T-helper 9 cell (primary cell): ENCODE data around the gene PDE6H.

Experiments
- DNase-seq: peaks from one replicate; pipeline ENCODE4 v3.0.0-alpha.2; 2020
- total RNA-seq, 2 donors: gene quantifications; one replicate each; lab custom pipeline; 2026; lab: John Stamatoyannopoulos, UW

PDE6H gene
- total RNA-seq, result 0 reads per million in 2 donors

GRCh38 chr12:14972816-14973215, at the start of gene PDE6H:
TSS of gene PDE6H (plus strand) at chr12:14973042. CDS start at chr12:14978013, 4,971 bp downstream.
- no peak for DNase-seq

GRCh38 chr12:14923944-14924343, 48.9 kb upstream of the PDE6H start:
- no peak for DNase-seq

- no peak for DNase-seq
Observed at GRCh38 chr12:14924541-14924940, 48.3 kb upstream of the PDE6H start.

- no peak for DNase-seq
Observed at GRCh38 chr12:14927267-14927666, 45.6 kb upstream of the PDE6H start.

DNA sequence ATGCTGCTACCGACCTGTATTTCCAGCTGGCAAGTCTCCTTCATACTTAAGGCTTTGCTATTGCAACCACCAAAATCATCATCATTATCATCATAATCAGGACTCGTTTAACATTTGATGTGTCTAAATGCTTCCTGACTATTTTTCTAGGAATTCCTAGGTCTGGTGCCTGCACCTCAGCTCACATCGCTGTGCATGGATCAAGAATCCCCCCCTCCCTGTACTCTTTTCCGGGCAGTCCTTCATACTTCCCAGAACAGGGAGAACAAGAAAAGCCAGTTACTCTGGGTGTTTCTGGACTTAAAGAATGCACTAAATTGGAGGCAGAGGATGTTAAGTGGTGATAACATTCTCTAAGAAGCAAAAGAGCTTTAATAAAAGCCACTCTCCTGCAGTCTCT, 43.9 kb upstream of the PDE6H start:
- no peak for DNase-seq

GRCh38 chr12:14930299-14930698, 42.5 kb upstream of the PDE6H start:
- no peak for DNase-seq

DNA sequence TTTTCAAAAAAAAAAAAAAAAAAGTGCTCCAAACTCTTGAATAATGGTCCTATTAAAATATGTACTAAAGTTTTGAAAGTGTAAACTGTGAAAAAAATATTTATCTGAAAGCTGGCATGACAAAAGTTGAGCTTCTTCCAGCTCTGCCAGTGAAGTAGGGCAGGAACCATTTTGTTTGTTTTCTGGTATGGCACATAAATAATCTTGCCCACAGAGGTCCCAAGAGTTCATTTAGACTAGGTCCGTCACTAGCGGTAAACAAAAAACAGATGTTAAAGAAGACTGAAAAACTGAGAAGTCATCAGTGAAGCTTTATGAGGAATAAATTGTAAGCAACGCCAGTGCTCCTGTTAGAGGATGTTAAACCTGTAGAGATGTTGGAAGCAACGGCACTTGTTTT, 41.5 kb upstream of the PDE6H start:
- DNase-seq, result no peak

DNA sequence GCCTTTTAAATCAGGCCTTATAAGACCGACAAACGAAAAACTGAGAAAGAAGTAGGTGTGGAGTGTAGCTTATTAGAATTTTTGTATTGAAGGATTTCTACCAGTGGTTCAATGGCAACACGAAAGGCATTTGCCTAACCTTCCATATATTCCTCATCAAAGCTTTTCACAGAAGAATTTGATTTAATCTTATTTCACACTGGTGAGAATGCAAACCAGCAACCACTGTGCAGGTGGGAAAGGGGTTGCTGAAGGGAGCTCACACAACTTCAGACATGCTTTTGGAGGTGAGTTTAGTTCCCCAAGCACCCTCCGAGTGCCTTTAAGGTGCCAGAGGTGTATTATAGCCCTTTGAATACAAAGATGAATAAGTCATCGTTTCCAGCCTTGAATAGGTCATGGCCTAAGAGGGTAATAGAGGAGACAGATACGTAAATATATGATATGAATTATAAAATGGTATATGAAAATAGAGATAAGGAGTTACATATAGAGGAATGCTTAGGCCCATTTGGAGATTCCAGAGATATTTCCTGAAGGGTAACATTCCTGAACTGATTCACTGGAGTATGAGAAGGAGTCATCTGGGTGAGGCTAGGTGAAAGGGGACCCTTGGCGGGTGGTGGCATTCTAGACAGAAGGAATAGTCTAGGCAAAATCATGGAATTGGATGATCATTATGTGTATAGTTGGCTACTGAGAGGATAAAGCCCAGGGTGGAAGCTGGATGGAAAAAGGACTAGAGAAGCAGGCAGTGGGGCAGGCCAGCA, 40.9 kb upstream of the PDE6H start:
- DNase-seq, result no peak

- DNase-seq, result no peak
Observed at GRCh38 chr12:14934511-14934910, 38.3 kb upstream of the PDE6H start.

GRCh38 chr12:14935031-14935430, 37.8 kb upstream of the PDE6H start:
- DNase-seq, result no peak

GRCh38 chr12:14936224-14936861, 36.5 kb upstream of the PDE6H start:
- DNase-seq, result no peak

- DNase-seq, result no peak
Observed at GRCh38 chr12:14937014-14937413, 35.8 kb upstream of the PDE6H start.

DNA sequence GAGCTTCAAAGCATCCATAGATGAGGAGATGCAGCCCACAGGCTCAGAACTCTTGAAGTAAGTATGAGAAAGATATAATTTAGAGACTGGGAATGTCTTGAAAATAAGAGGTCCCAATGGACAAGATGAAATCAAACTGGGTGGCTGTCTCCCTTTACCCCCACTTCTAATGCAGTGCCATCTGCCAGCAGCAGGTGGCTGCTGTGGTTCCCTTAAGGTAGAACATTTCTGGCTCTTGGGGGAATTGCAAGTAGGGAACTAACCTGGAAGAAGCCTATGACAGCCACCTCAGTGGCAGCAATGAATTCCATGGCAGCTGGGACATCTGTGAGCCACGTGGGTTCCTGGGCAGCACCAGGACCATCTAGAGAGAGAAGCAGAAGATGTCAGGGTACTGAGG, 35.2 kb upstream of the PDE6H start:
- DNase-seq, result no peak

DNA sequence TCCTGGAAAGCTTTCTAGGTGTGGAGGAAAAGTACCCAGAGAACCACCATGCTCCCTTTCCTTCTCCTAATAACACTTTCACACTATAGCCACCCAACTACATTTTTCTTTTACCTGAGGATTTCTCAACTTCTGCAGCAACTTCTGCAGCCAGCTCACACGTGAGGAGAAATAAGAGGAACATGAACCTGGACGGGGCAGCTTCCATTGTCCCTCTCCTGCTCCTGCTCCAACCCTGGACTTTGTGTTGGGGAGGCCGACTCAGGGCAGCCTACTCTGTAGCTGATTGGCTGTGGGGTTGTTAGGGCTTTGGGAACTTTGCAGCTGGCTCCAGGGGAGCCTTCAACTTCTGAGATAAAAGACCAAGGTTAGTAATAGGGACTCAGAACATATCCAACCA, 34.5 kb upstream of the PDE6H start, which contains the start of gene ERP27:
TSS of gene ERP27 (minus strand) at position 237 of the 400 bp plus-strand sequence. CDS start at position 208, 29 bp downstream.
- DNase-seq, result no peak

DNA sequence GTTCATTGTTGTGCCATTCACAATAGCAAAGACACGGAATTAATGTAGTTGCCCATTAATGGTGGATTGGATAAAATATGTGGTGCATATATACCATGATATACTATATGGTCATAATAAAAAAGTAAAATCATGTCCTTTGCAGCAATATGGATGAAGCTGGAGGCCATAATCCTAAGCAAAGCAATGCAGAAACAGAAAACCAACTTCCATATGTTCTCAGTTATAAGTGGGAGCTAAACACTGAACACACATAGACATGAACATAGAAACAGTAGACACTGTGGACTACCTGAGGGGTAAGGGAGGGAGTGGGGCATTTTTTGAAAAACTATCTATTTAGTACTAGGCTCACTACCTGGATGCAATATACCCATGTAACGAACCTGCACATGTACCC, 31.5 kb upstream of the PDE6H start:
- no peak for DNase-seq

- DNase-seq, result no peak
Observed at GRCh38 chr12:14942196-14942931, 30.5 kb upstream of the PDE6H start.

- DNase-seq, result no peak
Observed at GRCh38 chr12:14946162-14946561, 26.7 kb upstream of the PDE6H start.

- DNase-seq, result no peak
Observed at GRCh38 chr12:14946861-14947260, 26.0 kb upstream of the PDE6H start.

GRCh38 chr12:14948672-14949071, 24.2 kb upstream of the PDE6H start:
- no peak for DNase-seq

- DNase-seq, result no peak
Observed at GRCh38 chr12:14949631-14950030, 23.2 kb upstream of the PDE6H start.

DNA sequence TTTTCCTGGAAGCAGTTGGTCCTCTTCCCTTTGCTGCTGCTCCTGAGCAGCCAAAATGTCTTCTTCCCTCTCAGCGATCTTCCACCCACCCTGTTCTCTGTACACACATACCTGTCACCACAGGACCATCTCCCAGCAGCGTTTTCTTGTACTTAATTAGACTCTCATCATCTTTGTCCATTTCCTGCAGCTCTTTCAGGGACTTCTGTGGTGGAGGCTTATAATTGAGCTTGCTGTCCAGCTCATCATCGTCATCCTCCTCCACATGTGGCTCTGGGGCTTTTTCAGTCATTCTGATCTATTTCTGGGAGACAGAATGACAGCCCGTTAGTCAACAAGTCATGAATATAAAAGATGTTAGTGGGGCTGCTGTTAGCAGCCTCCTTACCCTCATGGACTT, 22.4 kb upstream of the PDE6H start:
- DNase-seq, result no peak

DNA sequence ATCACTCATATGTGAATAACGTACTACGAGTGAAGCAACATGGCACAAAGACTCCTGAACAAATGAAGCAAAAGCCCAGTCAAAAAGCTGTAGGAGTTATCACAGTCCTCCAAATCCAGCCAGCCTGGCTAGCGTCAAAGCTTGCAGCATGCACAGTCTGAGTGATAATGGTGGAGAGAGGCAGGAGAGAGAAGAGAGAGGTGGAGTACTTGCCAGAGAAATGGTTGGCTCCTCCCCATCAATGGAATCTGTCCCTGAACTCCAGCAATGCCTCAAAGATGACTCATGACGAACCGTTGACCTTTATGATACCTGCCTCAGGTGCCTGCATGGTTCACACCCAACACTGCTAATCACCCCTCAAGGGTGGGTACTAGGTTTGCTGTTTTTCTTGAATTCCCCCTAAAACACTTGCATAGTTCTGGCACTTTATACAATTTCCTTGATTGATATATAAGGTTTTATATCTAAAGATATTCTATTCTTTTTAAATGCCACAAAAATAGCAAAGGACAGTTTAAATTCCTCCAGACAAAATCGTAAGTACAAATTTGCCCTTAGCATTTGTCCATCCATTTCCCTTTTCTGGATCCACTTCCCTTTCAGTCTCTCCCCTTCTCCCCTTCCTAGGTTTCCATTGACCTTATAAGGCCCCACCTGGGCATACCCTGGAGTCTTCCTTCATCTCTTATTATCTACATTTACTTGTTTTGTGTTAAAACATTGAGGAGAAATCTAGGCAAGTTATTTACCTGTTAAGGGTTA, 21.7 kb upstream of the PDE6H start:
- DNase-seq, result no peak

DNA sequence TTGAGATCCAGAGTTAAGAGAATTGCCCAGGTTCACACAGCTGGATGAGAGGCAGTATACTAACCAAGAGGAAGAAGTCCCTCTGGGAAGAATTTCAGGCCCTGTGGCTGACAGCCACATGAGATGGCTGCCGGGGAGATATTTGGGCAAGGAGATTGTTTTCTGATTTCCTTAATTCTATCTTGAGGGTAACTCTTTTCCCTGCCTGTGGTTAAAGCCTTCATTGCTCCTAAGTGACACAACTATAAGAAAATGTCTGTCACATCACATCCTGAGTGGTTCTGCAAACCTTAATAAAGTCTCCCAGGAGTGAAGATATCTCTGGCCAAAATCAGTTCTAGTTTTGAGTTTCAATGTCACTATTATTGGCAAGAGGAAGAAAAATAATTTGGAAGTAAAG, 21.0 kb upstream of the PDE6H start:
- no peak for DNase-seq
